ENCODE data around the gene PLCL1.

PLCL1 gene

GRCh38 chr2:197888321-197888720, 83.9 kb downstream of the PLCL1 start:
- DNase-seq: no peak

DNA sequence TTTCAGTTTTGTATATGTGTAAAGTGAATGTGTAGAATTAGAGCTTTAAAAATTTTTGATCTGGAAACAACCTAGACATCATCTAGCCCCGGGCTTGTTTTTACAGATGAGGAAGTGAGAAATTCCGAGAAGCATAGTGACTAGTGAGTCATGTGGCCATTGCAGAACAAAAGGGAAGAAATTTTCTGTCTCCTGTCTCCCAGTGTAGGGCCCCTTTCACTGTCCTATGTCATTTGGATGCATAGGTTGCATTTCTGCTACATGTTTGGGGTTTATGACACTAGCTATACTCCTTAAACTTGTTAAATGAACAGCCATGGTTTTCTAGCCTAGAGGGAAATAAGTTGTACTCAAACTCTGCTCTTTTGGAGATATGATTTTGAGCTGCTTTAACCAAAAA, 84.6 kb downstream of the PLCL1 start:
- DNase-seq: peak; percentile 79

DNA sequence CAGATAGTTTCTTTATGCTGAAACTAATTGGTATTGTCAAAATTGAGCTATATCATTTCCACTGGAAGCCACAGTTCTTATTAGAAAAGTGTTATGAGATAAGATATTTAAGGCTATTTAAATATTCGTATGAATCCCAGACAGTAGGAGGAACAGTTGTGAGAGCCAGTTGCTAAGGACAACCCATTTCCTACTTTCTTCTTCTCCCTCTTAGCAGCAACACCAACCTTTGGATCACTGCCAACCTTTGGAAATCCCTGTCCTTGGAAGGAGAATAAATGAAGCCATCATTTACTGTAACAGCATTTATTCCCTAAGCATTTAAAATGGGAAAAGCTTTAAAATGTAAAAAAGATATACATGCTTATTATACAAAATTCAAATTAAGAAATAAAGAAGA, 85.8 kb downstream of the PLCL1 start:
- no peak for DNase-seq

GRCh38 chr2:197891897-197892442, 87.6 kb downstream of the PLCL1 start:
- no peak for DNase-seq

GRCh38 chr2:197893403-197894177, 89.2 kb downstream of the PLCL1 start:
- no peak for DNase-seq

DNA sequence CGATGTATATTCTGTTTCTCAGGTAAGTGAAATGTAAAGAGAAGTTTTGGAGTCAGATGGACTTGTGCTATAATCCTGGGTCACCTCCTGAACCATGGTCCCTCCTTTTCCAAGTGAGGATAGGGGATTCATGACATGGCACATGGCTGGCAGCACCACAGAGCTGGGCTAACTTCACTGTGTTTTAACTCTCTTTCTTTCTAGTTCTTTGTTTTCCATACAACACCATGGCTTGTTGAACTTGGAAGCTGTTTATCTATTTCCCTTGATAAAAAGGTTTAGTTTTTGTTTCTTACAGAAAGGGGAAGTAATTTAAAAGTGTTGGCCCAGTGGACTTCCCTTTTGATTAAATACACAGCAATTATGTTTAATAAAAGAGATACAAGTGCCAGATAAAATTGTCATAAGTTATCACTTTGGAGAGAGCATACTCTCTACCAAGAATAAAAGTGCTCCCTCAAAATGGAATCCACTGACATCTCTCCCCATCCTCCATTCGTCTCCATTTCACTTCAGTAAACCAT, 90.4 kb downstream of the PLCL1 start:
- no peak for DNase-seq

DNA sequence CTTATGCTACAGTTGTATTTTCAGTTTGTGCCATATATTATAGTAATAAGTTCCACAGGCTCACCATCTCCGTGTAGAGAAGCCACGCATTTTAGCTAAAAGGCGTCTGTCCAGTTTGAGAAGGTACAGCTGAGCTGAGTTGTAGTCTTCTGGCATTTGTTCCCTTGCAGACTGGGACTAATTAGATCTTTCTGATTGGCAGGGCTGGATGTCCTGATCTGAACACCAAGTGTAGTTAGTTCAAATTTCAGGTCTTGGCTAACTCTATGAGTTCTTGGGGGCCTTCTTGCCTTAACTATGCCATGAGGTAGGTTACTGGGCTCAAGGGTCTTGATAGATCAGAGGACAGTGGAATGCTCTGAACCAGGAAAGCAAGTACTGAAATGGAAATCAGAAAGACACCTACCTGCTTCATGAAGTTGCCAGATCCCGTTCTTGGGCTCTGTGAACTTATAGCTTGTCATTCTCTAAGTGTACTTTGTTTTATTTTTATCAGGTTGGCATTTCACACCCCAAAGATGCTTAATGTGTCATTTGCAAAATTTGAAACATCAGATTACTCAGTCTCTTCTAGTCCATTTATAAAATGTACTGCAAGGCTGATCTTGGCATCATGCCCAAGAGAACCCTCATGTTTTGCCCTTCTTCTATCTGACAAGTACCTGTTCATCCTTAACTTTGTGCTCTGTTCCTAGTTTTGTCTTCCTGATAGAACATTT, 93.7 kb downstream of the PLCL1 start:
- DNase-seq: no peak

DNA sequence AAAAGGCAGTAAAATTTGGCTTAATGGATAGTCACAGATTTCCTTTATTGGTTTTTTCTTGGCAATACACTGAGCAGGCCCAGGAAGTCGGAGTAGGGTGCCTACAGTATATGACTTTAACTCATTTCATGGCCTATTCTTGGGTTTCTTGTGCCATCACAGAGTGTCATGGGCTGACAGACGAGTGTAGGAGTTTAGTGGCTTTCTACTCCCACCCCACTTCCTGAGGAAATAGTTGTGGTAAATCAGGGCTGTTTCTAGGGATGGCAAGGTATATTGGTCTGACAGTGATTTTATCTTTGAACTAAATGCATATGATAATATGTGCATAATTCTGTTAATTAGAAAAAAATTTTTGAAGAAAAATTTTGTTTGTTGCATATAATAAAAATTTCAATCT, 100.1 kb downstream of the PLCL1 start:
- no peak for DNase-seq

- DNase-seq: no peak
Observed at GRCh38 chr2:197908156-197908555, 103.8 kb downstream of the PLCL1 start.

- DNase-seq: peak; percentile 90
Observed at GRCh38 chr2:197908990-197909776, 104.8 kb downstream of the PLCL1 start.

DNA sequence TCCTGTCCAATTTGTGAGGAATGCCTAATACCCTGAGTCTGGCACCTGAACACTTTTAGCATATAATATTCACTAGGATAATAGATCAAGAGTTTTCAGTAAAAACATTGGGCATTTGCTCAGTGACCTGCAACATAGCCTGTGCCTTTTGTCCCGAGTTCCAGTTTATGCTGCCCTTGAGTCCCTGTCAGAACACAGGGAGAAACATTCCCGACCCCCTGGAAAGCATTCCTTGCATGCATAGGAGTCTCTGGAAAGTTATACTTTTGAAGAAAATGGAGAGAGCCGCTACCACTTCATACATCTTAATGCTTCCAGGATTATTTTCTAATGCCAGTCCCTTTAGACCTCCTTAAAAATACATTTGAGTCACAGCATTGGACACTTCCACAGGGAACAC, 107.3 kb downstream of the PLCL1 start:
- peak; percentile 70 for DNase-seq

- DNase-seq: no peak
Observed at GRCh38 chr2:197913084-197913483, 108.7 kb downstream of the PLCL1 start.

DNA sequence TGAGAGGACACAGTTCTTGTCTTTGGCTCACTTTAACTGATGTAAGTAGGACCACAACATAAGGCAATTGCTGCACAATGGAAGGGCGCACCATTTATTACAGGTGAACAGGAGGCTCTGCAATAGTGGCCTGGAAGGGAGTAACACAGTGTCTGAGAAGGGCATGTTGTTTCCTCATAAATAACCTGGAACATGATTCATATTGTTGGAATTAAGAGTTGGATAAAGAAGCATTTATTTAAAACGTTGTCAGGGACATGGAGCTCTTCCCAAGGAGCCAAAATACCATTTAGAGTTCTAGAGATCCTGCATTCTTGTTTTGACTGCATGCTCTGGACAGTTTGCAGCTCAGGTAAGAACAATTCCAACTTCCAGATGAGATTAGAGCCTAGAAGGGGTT, 110.4 kb downstream of the PLCL1 start:
- DNase-seq: no peak

GRCh38 chr2:197915548-197916265, 111.3 kb downstream of the PLCL1 start:
- DNase-seq: peak; percentile 36

GRCh38 chr2:197919487-197919886, 115.1 kb downstream of the PLCL1 start:
- DNase-seq: no peak

DNA sequence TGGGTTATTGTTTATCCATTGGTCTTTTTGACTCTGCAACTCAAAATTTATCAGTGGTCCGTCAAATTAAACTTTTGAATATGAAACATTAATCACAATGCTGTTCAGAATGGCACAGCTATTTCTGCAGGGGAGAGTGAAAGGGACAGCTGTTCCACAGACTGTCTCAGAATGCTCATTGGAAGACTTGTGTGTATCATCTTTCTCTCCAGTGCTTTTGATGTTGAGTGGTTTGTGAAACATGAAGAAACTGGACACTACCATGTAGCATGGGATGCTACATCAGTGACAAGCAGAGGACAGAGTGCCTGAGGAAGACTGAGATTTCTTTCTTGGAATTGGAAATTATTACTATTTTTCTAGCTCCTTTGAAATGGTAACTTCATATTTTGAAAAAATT, 115.7 kb downstream of the PLCL1 start:
- no peak for DNase-seq

DNA sequence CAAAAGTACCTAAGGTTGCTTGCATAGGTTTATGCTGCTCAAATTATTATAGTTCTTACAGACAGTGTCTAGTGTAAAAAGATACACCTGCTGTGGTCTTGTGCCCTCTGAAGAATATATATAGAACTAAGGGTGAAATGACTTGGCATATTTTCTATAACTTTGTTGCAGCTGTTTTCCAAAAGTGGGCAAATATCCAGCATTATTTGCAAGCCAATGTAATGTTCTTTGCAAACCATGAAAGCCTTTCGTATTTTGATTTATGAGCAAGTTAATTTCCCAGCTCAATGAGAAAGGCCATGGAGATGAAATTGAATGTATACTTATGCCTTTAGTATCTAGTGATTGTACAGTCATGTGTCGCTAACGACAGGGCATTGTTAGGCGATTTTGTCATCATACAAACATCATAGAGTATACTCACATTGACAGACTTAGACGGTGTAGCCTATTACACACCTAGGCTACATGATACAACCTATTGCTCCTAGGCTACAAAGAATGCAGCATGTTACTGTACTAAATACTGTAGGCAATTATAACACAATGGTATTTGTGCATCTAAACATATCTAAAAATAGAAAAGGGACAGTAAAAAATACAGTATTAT, 116.3 kb downstream of the PLCL1 start:
- DNase-seq: no peak

- DNase-seq: no peak
Observed at GRCh38 chr2:197924483-197924882, 120.1 kb downstream of the PLCL1 start.

GRCh38 chr2:197925204-197925603, 120.8 kb downstream of the PLCL1 start:
- no peak for DNase-seq

DNA sequence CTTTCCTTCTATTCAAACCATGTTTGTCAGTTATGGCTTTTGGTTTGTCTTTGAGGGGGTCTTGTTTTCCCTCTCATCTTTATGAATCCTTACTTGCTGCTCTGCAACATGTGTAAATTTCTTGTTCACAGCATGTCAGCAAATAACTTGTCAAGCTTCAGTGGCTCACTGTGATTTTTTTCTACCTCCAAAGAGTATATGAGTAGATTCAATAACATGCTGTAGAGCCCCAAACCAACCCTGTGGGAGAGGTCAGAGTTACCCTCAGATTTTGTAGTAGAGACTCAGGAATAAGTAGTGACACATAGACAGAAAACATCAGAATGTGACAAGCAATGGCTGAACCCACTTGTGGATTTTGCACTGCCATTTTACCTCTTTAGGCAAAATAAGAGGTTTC, 121.6 kb downstream of the PLCL1 start:
- no peak for DNase-seq

- DNase-seq: no peak
Observed at GRCh38 chr2:197926673-197927072, 122.3 kb downstream of the PLCL1 start.

DNA sequence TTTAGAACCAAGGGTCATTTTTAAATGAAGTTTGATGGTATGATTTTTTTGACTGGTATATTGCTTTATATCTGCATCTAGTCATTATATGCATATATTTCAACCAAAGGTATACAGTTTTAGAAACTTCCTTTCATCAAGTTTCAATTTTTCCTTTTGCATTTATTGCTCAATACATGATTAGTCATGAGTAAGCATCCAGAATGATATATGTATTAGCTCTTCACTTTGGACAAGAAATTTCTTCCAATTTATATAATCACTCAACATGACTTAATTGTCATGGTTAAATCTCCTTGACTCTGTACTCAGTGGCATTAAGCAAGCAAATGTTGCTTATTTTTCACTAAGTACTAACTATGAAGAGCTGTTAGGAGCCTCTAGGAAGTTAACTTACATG, 123.6 kb downstream of the PLCL1 start:
- DNase-seq: no peak

Measured in fibroblast of skin of back (primary cell).